SJCRH30 (cell line): Measurements from ENCODE around the gene BCL2. TPM values are rescaled to one million over a fixed set of nuclear protein-coding genes. Genes with fewer than 3 reads are reported as not detected.

ENCODE experiments used
- DNase-seq, 2 experiments: peaks; one replicate each; pipeline ENCODE4 v3.0.0-alpha.2; 2015 to 2020
- H3K27ac ChIP-seq: fragments of 250-450 bp; sonication (Bioruptor Pico); 2 replicates; pipeline ENCODE4 v1.5.1; 2020; ENCODE audit warnings: mild to moderate bottlenecking, moderate library complexity
- H3K27me3 ChIP-seq: fragments of 250-450 bp; sonication (Bioruptor Pico); 2 replicates; pipeline ENCODE4 v1.5.1; 2020; ENCODE audit warnings: mild to moderate bottlenecking, moderate library complexity
- H3K36me3 ChIP-seq: fragments of 250-450 bp; sonication (Bioruptor Pico); 2 replicates; pipeline ENCODE4 v1.5.1; 2020; ENCODE audit warnings: mild to moderate bottlenecking, moderate library complexity
- H3K4me1 ChIP-seq: fragments of 250-450 bp; sonication (Bioruptor Pico); 2 replicates; pipeline ENCODE4 v1.5.1; 2020; ENCODE audit warnings: mild to moderate bottlenecking, moderate library complexity
- H3K4me3 ChIP-seq: fragments of 250-450 bp; sonication (Bioruptor Pico); 2 replicates; pipeline ENCODE4 v1.5.1; 2020; ENCODE audit warnings: mild to moderate bottlenecking, moderate library complexity
- H3K9me3 ChIP-seq: fragments of 250-450 bp; sonication (Bioruptor Pico); replicated peaks from 2 replicates; pipeline ENCODE4 v1.5.1; 2020; ENCODE audit warnings: mild to moderate bottlenecking, moderate library complexity
- total RNA-seq: library from RNA; depleted of rRNA; stranded (reverse); fragments of >200 nt; shearing (Covaris generic); gene quantifications from 2 replicates; pipeline ENCODE4 v1.2.3, GENCODE V29; 2014; rRNA removed

The BCL2 gene
- total RNA-seq, 1 experiment from 2014 or later: 6.8 TPM

DNA sequence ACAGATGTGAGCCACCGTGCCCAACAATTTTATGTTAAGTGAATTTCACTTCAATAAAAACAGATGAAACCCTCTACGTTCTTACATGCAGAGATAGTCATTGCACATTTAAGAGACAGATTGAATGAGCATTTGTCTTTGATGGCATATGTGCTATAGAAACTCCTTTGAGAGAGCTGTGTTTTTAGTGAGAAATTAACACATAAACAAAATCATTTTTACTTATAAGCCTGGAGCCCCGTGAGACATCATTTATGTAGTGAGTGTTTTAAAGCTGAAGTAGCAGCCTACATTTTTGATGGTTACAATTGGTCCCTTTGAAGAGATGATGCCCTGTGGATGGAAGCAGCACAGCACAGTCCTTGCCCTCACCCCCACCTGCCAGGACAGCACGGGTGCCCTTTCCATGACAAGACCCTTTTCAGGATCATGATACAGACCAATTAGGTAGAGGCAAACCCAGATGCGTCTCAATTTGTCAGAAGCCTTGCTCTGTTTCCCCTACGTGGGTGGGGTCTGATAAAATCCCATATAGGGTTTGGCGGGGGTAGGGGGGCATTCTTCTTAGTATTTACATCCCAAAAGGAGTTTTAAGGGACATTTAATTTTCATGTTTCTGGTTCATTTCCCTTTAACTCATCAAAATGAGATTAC lies 237.1 kb downstream of the BCL2 start:
- no peak overlapping the region for H3K27ac ChIP-seq
- no peak for DNase-seq

GRCh38 chr18:63079114-63079513 lies 240.5 kb downstream of the BCL2 start:
- Histone ChIP-seq H3K4me3 (no peak overlapping the region), H3K27me3 (no peaks in the 10 kb centered on the region), H3K36me3 (no peaks in the 10 kb centered on the region), H3K9me3 (no peaks in the 10 kb centered on the region), H3K27ac (no peak overlapping the region), H3K4me1 (no peaks in the 10 kb centered on the region)
- DNase-seq: no peak

More for the DNA sequence above, 237.1 kb downstream of the BCL2 start:
- H3K4me1 ChIP-seq: no peaks in the 10 kb centered on the region
- no peak overlapping the region for H3K4me3 ChIP-seq
- H3K36me3 ChIP-seq: no peaks in the 10 kb centered on the region
- no peaks in the 10 kb centered on the region for H3K9me3 ChIP-seq
- no peaks in the 10 kb centered on the region for H3K27me3 ChIP-seq

GRCh38 chr18:63078471-63078870 lies 241.1 kb downstream of the BCL2 start:
- Histone ChIP-seq H3K9me3 (no peaks in the 10 kb centered on the region), H3K27me3 (no peaks in the 10 kb centered on the region)

DNA sequence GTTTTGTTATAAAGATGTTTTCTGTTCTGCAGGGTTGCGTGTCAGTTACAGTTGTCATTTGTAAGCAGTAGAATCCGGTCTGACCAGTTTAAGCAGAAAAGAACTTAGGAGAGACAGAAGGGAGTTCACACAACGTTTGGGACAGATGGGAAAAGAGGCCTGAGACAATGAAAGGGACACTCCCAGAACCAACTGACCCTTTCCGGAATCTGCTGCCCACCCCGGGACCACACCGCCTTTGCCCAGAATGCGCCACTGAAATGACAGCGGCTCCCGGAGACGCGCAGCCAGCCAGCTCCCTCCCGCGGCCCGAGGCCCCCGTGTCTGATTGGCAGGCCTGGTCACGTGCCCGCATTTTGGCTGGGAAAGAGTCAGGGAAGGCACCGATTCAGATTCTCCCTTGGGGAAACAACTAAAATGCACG lies 244.6 kb downstream of the BCL2 start:
- Histone ChIP-seq H3K4me3 (peak overlapping the region; percentile 55), H3K27me3 (no peaks in the 10 kb centered on the region), H3K9me3 (no peaks in the 10 kb centered on the region), H3K27ac (no peak overlapping the region), H3K36me3 (no peaks in the 10 kb centered on the region), H3K4me1 (no peaks in the 10 kb centered on the region)
- peak; percentile 66 to 71 for DNase-seq

More at GRCh38 chr18:63078471-63078870, 241.1 kb downstream of the BCL2 start:
- no peak for DNase-seq
- Histone ChIP-seq H3K36me3 (no peaks in the 10 kb centered on the region), H3K4me3 (no peak overlapping the region), H3K4me1 (no peaks in the 10 kb centered on the region), H3K27ac (no peak overlapping the region)

DNA sequence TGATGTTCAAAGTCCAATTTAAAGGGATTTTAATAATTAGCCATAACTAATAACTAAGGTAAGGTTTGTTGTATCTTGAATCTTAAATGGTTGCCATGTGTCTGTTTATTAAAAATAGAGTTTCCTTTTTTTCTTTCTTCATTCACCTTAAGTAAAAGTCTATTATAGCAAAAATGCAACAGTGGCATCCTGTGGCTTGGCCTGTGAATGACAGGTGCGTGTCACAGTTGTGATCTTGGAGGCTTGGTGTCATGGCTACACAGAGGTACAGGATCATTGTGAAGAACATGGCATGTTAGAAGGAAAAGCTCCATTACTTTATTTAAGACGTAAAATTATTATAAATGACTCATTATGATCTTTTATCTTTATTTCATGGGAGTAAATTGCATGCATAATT lies 246.1 kb downstream of the BCL2 start:
- Histone ChIP-seq H3K9me3 (no peaks in the 10 kb centered on the region), H3K36me3 (no peaks in the 10 kb centered on the region), H3K27ac (no peak overlapping the region), H3K4me3 (no peak overlapping the region), H3K4me1 (no peaks in the 10 kb centered on the region), H3K27me3 (no peaks in the 10 kb centered on the region)
- no peak for DNase-seq

Other genes starting within 250 kb of the BCL2 start
- 13.8 and 15.3 TPM in 2 replicates for gene KDSR, start 47.4 kb upstream of the BCL2 start, total RNA-seq
- 21.2 and 21.9 TPM in 2 replicates for gene VPS4B, start 102.7 kb upstream of the BCL2 start, total RNA-seq
- not detected in 2 replicates for gene SERPINB5, start 157.2 kb upstream of the BCL2 start, total RNA-seq
- gene SERPINB12, start 222.6 kb upstream of the BCL2 start, total RNA-seq: not detected in 2 replicates